Measurements from ENCODE around the gene RASD1. TPM values are rescaled to one million over a fixed set of nuclear protein-coding genes. Genes with fewer than 3 reads are reported as not detected.

Gene RASD1
- total RNA-seq, 1 experiment from 2014 or later: 0.30 TPM

DNA sequence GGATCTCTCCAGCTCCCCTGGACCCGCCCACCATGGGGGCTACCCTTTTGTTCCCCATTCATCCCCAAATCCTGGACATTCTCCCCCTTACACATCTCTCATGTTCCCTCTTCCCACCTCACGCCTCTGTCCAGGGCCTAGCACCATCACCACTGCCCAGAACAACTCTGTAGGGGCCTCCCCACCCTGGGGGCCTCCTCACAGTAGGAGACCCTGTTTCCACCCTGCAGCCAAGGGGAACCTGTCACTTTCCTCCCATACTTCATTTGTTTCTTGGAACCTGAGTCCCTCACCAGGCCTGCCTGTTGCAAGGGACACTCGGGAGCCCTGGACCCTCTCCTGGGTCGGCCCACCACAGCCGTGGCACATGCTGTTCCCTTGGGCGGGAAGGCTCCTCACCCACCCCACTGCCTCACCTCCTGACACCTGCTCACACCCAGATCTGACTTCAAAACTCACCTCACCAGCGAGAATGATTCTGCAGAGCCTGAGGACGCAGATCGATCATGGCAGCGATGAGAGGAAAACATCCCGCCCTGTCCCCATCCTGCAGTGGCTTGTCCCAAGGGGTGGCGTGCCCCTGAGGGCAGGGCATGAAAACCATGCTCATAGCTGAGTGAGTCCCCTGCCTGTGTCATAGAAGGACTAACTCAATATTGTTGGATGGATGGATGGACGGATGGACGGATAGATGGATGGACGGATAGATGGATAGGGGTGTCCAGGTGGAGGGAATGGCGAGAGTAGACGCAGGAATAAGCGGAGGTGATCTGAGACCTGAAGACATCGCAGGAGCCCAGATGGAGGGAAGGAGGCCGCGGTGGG, 6.8 kb upstream of the RASD1 start:
- ChIA-PET CTCF (no interaction called here), RAD21 (ENCODE audit: low non-redundant PET in 1 of 2, low total read pairs in 2 of 2, uncharacterized antibody in 2 of 2, unreplicated experiment in 2 of 2) (no interaction called here), POLR2A (no interaction called here)
- Histone ChIP-seq H3K9me3 (ENCODE audit: control insufficient read depth in 1 of 2, insufficient read depth in 1 of 2, low read depth in 1 of 2, low read length in 2 of 2) (no peaks in the 10 kb centered on the region), H3K79me2 (ENCODE audit: insufficient read depth, low read length) (no peaks in the 10 kb centered on the region), H3K4me3 (replicated peaks in 1 of 2; ENCODE audit: low read depth in 1 of 2, low read length in 2 of 2) (no peak overlapping the region), H4K20me1 (ENCODE audit: insufficient read depth) (no peaks in the 10 kb centered on the region), H3K36me3 (ENCODE audit: control insufficient read depth in 1 of 2, insufficient read depth in 2 of 2, low read length in 2 of 2) (no peaks in the 10 kb centered on the region), H3K4me2 (ENCODE audit: low read length) (no peak overlapping the region), H3K27me3 (ENCODE audit: insufficient read depth, low read length) (no peaks in the 10 kb centered on the region), H3K9ac (ENCODE audit: low read length) (no peak overlapping the region), H3K9me2 (ENCODE audit: insufficient read depth) (no peaks in the 10 kb centered on the region), H3K4me1 (ENCODE audit: control insufficient read depth in 1 of 2, insufficient read depth in 2 of 2, low read length in 2 of 2) (no peaks in the 10 kb centered on the region), H2AFZ (ENCODE audit: low read depth, low read length, poor library complexity, severe bottlenecking) (no peak overlapping the region), H3K27ac (ENCODE audit: low read depth, low read length) (no peak overlapping the region)
- ATAC-seq (no peak), DNase-seq (ENCODE audit: low read depth, low spot score) (no peak)
- TF ChIP-seq SRF (IDR thresholded peaks at IDR 0.05; ENCODE audit: low read depth): no peak
- TF ChIP-seq CEBPB (IDR thresholded peaks at IDR 0.05; ENCODE audit: low read depth): no peak
- no peak for TF ChIP-seq FOSL1 (IDR thresholded peaks at IDR 0.05; ENCODE audit: low read depth)
- no peak for TF ChIP-seq SP1 (IDR thresholded peaks at IDR 0.05; ENCODE audit: low read depth)
- TF ChIP-seq, protein P1, sequence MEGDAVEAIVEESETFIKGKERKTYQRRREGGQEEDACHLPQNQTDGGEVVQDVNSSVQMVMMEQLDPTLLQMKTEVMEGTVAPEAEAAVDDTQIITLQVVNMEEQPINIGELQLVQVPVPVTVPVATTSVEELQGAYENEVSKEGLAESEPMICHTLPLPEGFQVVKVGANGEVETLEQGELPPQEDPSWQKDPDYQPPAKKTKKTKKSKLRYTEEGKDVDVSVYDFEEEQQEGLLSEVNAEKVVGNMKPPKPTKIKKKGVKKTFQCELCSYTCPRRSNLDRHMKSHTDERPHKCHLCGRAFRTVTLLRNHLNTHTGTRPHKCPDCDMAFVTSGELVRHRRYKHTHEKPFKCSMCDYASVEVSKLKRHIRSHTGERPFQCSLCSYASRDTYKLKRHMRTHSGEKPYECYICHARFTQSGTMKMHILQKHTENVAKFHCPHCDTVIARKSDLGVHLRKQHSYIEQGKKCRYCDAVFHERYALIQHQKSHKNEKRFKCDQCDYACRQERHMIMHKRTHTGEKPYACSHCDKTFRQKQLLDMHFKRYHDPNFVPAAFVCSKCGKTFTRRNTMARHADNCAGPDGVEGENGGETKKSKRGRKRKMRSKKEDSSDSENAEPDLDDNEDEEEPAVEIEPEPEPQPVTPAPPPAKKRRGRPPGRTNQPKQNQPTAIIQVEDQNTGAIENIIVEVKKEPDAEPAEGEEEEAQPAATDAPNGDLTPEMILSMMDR (IDR thresholded peaks at IDR 0.05 in 2 of 3, conservative IDR thresholded peaks at IDR 0.05 in 1 of 3; ENCODE audit: borderline replicate concordance in 1 of 3, insufficient read depth in 1 of 3, low read depth in 2 of 3, low read length in 2 of 3): no peak
- TF ChIP-seq SIN3A (IDR thresholded peaks at IDR 0.05; ENCODE audit: low read depth): no peak
- no peak for TF ChIP-seq YY1 (IDR thresholded peaks at IDR 0.05; ENCODE audit: extremely low read depth, insufficient replicate concordance, low read depth, low read length)
- TF ChIP-seq TCF7L2 (IDR thresholded peaks at IDR 0.05; ENCODE audit: borderline replicate concordance, extremely low read depth, insufficient read depth, insufficient read length): no peak
- TF ChIP-seq EZH2 (IDR thresholded peaks at IDR 0.05): no peak
- BruUV-seq (replicated peaks): no TSS peak
- intact Hi-C loops (cut with micrococcal nuclease): no loop called here

Data from HCT116 (cell line).